Liver (tissue), 9 donors: ENCODE measurements around the gene TSPAN18. TPM values are rescaled to one million over a fixed set of nuclear protein-coding genes. Genes with fewer than 3 reads are reported as not detected.

Experiments
- DNase-seq: peaks from one replicate; pipeline ENCODE4 v3.0.0-alpha.2; 2017; ENCODE audit warnings: low spot score
- H3K27ac ChIP-seq, 2 donors: one replicate each; pipeline ENCODE4 v1.7.0; 2013; ENCODE audit warnings: inconsistent platforms in 2 of 2, low read length in 2 of 2, control low read depth in 1 of 2, low read depth in 1 of 2, mild to moderate bottlenecking in 1 of 2
- H3K27me3 ChIP-seq, 4 donors: one replicate each; pipeline versions ENCODE4 v1.6.1 to v1.7.0; 2013; ENCODE audit warnings: low read length in 3 of 4, inconsistent platforms in 1 of 4, mild to moderate bottlenecking in 1 of 4, moderate library complexity in 1 of 4; ENCODE audit not compliant: control insufficient read depth in 4 of 4, insufficient read depth in 4 of 4
- H3K36me3 ChIP-seq, 4 donors: one replicate each; pipeline versions ENCODE4 v1.6.1 to v1.7.0; 2013; ENCODE audit warnings: low read length in 3 of 4, mild to moderate bottlenecking in 3 of 4, low read depth in 1 of 4, moderate library complexity in 1 of 4; ENCODE audit not compliant: control insufficient read depth in 4 of 4, insufficient read depth in 3 of 4
- H3K4me1 ChIP-seq, 4 donors: one replicate each; pipeline versions ENCODE4 v1.6.1 to v1.7.0; 2013; ENCODE audit warnings: low read length in 3 of 4, mild to moderate bottlenecking in 3 of 4, moderate library complexity in 1 of 4; ENCODE audit not compliant: control insufficient read depth in 4 of 4, insufficient read depth in 4 of 4
- H3K4me3 ChIP-seq, 3 donors: one replicate each; pipeline versions ENCODE4 v1.6.1 to v1.7.0; 2013; ENCODE audit warnings: low read length in 3 of 3, control low read depth in 1 of 3, low read depth in 1 of 3, mild to moderate bottlenecking in 1 of 3
- H3K9ac ChIP-seq, 2 donors: one replicate each; pipeline ENCODE4 v1.7.0; 2013; ENCODE audit warnings: low read length in 2 of 2, mild to moderate bottlenecking in 2 of 2, moderate library complexity in 2 of 2, control low read depth in 1 of 2, low read depth in 1 of 2
- H3K9me3 ChIP-seq, 4 donors: one replicate each; pipeline versions ENCODE4 v1.6.1 to v1.7.0; 2013; ENCODE audit warnings: low read length in 3 of 4; ENCODE audit not compliant: control insufficient read depth in 4 of 4
- FOXA1 ChIP-seq: IDR thresholded peaks from 2 replicates; pipeline ENCODE4 v1.6.1; 2016; ENCODE audit warnings: antibody characterized with exemption
- GABPA ChIP-seq, 2 donors: IDR thresholded peaks in 1 of 2; conservative IDR thresholded peaks in 1 of 2; 2 replicates each; pipeline ENCODE4 v1.6.1; 2016; ENCODE audit warnings: antibody characterized with exemption in 2 of 2, mild to moderate bottlenecking in 1 of 2, moderate library complexity in 1 of 2
- HNF4G ChIP-seq: IDR thresholded peaks from 2 replicates; pipeline ENCODE4 v1.6.1; 2016; ENCODE audit warnings: antibody characterized with exemption
- JUND ChIP-seq, 2 donors: IDR thresholded peaks; 2 replicates each; pipeline ENCODE4 v1.6.1; 2016; ENCODE audit warnings: antibody characterized with exemption in 2 of 2
- MAX ChIP-seq: IDR thresholded peaks from 2 replicates; pipeline ENCODE4 v1.6.1; 2016; ENCODE audit warnings: antibody characterized with exemption
- NR2F2 ChIP-seq: IDR thresholded peaks from 2 replicates; pipeline ENCODE4 v1.6.1; 2016; ENCODE audit warnings: antibody characterized with exemption
- RAD21 ChIP-seq, 2 donors: IDR thresholded peaks; 2 replicates each; pipeline ENCODE4 v1.6.1; 2016; ENCODE audit warnings: antibody characterized with exemption in 2 of 2, mild to moderate bottlenecking in 2 of 2
- REST ChIP-seq: IDR thresholded peaks from 2 replicates; pipeline ENCODE4 v1.6.1; 2016; ENCODE audit warnings: antibody characterized with exemption, mild to moderate bottlenecking
- SP1 ChIP-seq: IDR thresholded peaks from 2 replicates; pipeline ENCODE4 v1.6.1; 2018; ENCODE audit warnings: antibody characterized with exemption, mild to moderate bottlenecking
- YY1 ChIP-seq: IDR thresholded peaks from 2 replicates; pipeline ENCODE4 v1.6.1; 2016; ENCODE audit warnings: antibody characterized with exemption, mild to moderate bottlenecking
- WGBS: extraction: QIAGEN DNeasy Blood & Tissue Kit; methylation state at CpG from one replicate; pipeline ENCODE4 v1.1.7; 2013; 5-methylcytosine and 5-hydroxymethylcytosine counted together
- polyA plus RNA-seq, 2 donors: library from polyadenylated mRNA; stranded (reverse) in 1 of 2; unstranded in 1 of 2; fragments of 200-250 nt in 1 of 2; fragments of >200 nt in 1 of 2; fragmentation: Nextera tagmentation in 1 of 2; extraction: Ambion mirVana in 1 of 2; gene quantifications; one replicate each; pipeline versions ENCODE4 v1.2.1 to v1.2.3, GENCODE V29; 2013 to 2015
- total RNA-seq, 2 donors: library from RNA; depleted of rRNA; stranded (reverse); fragments of >200 nt; gene quantifications; one replicate each; pipeline ENCODE4 v1.2.3, GENCODE V29; 2014
- TF ChIP-seq, protein P1 (sequence below): fragments of 150-350 bp; IDR thresholded peaks from 2 replicates; pipeline ENCODE4 v1.5.1; 2017; ENCODE audit warnings: improper control_type of control experiment, low read depth, low read length; ENCODE audit not compliant: missing input control
- TF ChIP-seq, protein P2 (sequence below): IDR thresholded peaks from 2 replicates; pipeline ENCODE4 v1.6.1; 2016; ENCODE audit warnings: antibody characterized with exemption
- donor health status: healthy.
- donor health status: healthy.
- donor health status: healthy.
- donor health status: healthy.
- donor health status: healthy.

The TSPAN18 gene
- total and polyA plus RNA-seq, 4 donors: 1.2 to 5.0 (median 2.8) TPM

- WGBS: 92% methylated on average over 2 of the region's 2 CpGs
- TF ChIP-seq GABPA (IDR thresholded peaks at IDR 0.05 in 1 of 2, conservative IDR thresholded peaks at IDR 0.05 in 1 of 2) (no peak), MAX (no peak), NR2F2 (no peak), REST (no peak)
These were observed 10.0 kb downstream of the TSPAN18 start for GRCh38 chr11:44736791-44737190.

GRCh38 chr11:44737245-44738085, 10.7 kb downstream of the TSPAN18 start:
- no peak overlapping the region for H3K4me3 ChIP-seq
- 71% methylated on average over 11 of the region's 11 CpGs for WGBS
- H3K9ac ChIP-seq: no peak overlapping the region
- no peak for DNase-seq
- H3K9me3 ChIP-seq: no peaks in the 10 kb centered on the region
- H3K27me3 ChIP-seq: no peaks in the 10 kb centered on the region
- H3K27ac ChIP-seq: no peak overlapping the region
- no peaks in the 10 kb centered on the region for H3K4me1 ChIP-seq
- H3K36me3 ChIP-seq: no peaks in the 10 kb centered on the region
- TF ChIP-seq REST (no peak), YY1 (no peak)

More at GRCh38 chr11:44736791-44737190, 10.0 kb downstream of the TSPAN18 start:
- no peaks in the 10 kb centered on the region for H3K36me3 ChIP-seq
- H3K9me3 ChIP-seq: no peaks in the 10 kb centered on the region
- H3K4me3 ChIP-seq: no peak overlapping the region
- H3K27me3 ChIP-seq: no peaks in the 10 kb centered on the region
- H3K4me1 ChIP-seq: no peaks in the 10 kb centered on the region
- H3K9ac ChIP-seq: no peak overlapping the region
- no peak for DNase-seq
- no peak overlapping the region for H3K27ac ChIP-seq

- 88% methylated on average over 5 of the region's 5 CpGs for WGBS
- Histone ChIP-seq H3K27ac (no peak overlapping the region), H3K9me3 (no peaks in the 10 kb centered on the region), H3K27me3 (no peaks in the 10 kb centered on the region), H3K36me3 (no peaks in the 10 kb centered on the region), H3K9ac (no peak overlapping the region), H3K4me1 (no peaks in the 10 kb centered on the region), H3K4me3 (no peak overlapping the region)
- no peak for DNase-seq
- TF ChIP-seq JUND (IDR thresholded peaks at IDR 0.05) (no peak), NR2F2 (no peak), YY1 (no peak), SP1 (no peak), GABPA (IDR thresholded peaks at IDR 0.05 in 1 of 2, conservative IDR thresholded peaks at IDR 0.05 in 1 of 2) (no peak), RAD21 (IDR thresholded peaks at IDR 0.05) (no peak), HNF4G (no peak), MAX (no peak), FOXA1 (no peak)
- TF ChIP-seq, protein P1, sequence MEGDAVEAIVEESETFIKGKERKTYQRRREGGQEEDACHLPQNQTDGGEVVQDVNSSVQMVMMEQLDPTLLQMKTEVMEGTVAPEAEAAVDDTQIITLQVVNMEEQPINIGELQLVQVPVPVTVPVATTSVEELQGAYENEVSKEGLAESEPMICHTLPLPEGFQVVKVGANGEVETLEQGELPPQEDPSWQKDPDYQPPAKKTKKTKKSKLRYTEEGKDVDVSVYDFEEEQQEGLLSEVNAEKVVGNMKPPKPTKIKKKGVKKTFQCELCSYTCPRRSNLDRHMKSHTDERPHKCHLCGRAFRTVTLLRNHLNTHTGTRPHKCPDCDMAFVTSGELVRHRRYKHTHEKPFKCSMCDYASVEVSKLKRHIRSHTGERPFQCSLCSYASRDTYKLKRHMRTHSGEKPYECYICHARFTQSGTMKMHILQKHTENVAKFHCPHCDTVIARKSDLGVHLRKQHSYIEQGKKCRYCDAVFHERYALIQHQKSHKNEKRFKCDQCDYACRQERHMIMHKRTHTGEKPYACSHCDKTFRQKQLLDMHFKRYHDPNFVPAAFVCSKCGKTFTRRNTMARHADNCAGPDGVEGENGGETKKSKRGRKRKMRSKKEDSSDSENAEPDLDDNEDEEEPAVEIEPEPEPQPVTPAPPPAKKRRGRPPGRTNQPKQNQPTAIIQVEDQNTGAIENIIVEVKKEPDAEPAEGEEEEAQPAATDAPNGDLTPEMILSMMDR: no peak
- TF ChIP-seq, protein P2, sequence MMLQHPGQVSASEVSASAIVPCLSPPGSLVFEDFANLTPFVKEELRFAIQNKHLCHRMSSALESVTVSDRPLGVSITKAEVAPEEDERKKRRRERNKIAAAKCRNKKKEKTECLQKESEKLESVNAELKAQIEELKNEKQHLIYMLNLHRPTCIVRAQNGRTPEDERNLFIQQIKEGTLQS: no peak
These were observed 12.0 kb downstream of the TSPAN18 start for GRCh38 chr11:44738791-44739190.
